ENCODE measurements around the gene PRMT2.

DNA sequence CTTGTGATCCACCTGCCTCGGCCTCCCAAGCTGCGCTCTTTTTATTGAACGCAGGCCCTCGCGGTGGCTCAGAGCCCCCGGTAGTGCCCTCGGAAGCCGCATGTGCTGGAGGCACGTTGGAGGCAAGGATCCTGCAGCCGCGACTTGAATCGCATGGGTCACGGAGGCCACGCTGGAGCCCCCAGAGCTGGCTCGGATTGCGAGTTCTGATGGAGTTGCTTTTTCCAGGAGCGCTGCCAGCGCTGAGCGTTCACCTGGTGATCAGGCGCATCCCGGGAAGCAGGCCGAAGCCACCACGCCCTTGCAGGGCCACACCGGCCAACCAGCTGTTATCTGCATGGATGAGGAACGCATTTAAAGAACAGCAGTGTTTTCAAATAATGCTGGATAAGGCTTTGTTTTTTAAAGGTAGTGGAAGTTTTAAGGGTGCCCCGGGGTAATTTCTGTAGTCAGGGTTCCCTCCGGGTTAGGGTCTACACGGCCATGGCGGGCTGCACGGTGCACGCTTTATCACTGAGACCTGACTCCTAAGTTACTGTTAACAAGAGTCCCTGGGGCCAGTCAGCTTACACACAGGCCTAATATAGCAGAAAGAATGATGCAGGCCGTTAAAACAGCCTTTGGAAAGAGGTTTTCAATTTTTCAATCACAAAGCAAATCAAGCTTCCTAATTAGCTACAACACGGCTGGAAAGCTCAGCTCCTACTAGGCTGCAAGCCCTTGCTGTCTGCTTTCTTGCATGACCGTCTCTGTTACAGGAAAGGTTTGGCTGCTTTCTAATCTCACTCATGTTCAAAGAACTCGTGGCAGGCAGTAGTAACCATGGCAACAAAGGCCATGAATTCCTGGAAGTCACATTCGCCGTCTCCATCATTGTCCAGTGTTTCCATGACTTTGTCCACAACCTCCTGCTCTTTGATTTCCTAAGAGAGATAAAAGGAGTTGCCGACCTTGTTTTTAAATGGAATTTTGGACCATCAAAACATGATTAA lies 36.6 kb upstream of the PRMT2 start:
- TF ChIP-seq GATA3 (IDR thresholded peaks at IDR 0.05; ENCODE audit: low read depth, low read length) (no peak), GATA2 (IDR thresholded peaks at IDR 0.05; ENCODE audit: low read depth, low read length) (no peak)

Data from SH-SY5Y (cell line).